HEK293T (cell line): ENCODE measurements around the gene PRCD.

Experiments used
- CTCF ChIA-PET: fragments of 350-600 bp; formaldehyde crosslinking; extraction: SDS; loops from one replicate; lab custom pipeline; 2021; ENCODE audit warnings: antibody characterized with exemption, inconsistent platforms; lab: Yijun Ruan, JAX
- POLR2A ChIA-PET: fragments of 350-600 bp; formaldehyde crosslinking; extraction: SDS; loops from one replicate; lab custom pipeline; 2020; ENCODE audit warnings: antibody characterized with exemption, inconsistent platforms; lab: Yijun Ruan, JAX
- DNase-seq: peaks from one replicate; pipeline ENCODE4 v3.0.0; 2012; ENCODE audit warnings: mixed read lengths; ENCODE audit errors: extremely low spot score
- ARNT ChIP-seq: fragments of 450-650 bp; IDR thresholded peaks from 2 replicates; pipeline ENCODE4 v1.6.1; 2017; ENCODE audit warnings: mild to moderate bottlenecking
- BHLHE40 ChIP-seq: fragments of 450-650 bp; IDR thresholded peaks from 2 replicates; pipeline ENCODE4 v1.6.1; 2016; ENCODE audit warnings: mild to moderate bottlenecking, moderate library complexity, borderline replicate concordance
- CTBP1 ChIP-seq: fragments of 450-650 bp; IDR thresholded peaks from 2 replicates; pipeline ENCODE4 v1.6.1; 2016; ENCODE audit warnings: borderline replicate concordance
- ELF4 ChIP-seq: fragments of 450-650 bp; IDR thresholded peaks from 2 replicates; pipeline ENCODE4 v1.6.1; 2017; ENCODE audit warnings: antibody characterized with exemption
- FOXA1 ChIP-seq: fragments of 450-650 bp; IDR thresholded peaks from 2 replicates; pipeline ENCODE4 v1.6.1; 2016; ENCODE audit warnings: mild to moderate bottlenecking
- FOXK2 ChIP-seq: fragments of 450-650 bp; IDR thresholded peaks from 2 replicates; pipeline ENCODE4 v1.6.1; 2016; ENCODE audit warnings: mild to moderate bottlenecking
- FOXM1 ChIP-seq: fragments of 450-650 bp; IDR thresholded peaks from 2 replicates; pipeline ENCODE4 v1.6.1; 2017; ENCODE audit warnings: mild to moderate bottlenecking, borderline replicate concordance
- HDGF ChIP-seq: fragments of 450-650 bp; IDR thresholded peaks from 2 replicates; pipeline ENCODE4 v1.6.1; 2017; ENCODE audit warnings: antibody characterized with exemption, borderline replicate concordance
- L3MBTL2 ChIP-seq: fragments of 450-650 bp; conservative IDR thresholded peaks from 2 replicates; pipeline ENCODE4 v1.6.1; 2016; ENCODE audit warnings: mild to moderate bottlenecking
- LEF1 ChIP-seq: fragments of 450-650 bp; IDR thresholded peaks from 2 replicates; pipeline ENCODE4 v1.6.1; 2017; ENCODE audit warnings: mild to moderate bottlenecking, borderline replicate concordance
- NFRKB ChIP-seq: fragments of 450-650 bp; IDR thresholded peaks from 2 replicates; pipeline ENCODE4 v1.6.1; 2016; ENCODE audit warnings: mild to moderate bottlenecking, moderate library complexity
- SP1 ChIP-seq: fragments of 450-650 bp; IDR thresholded peaks from 2 replicates; pipeline ENCODE4 v1.6.1; 2017
- SUZ12 ChIP-seq: fragments of 450-650 bp; IDR thresholded peaks from 2 replicates; pipeline ENCODE4 v1.6.1; 2016; ENCODE audit warnings: mild to moderate bottlenecking
- TARDBP ChIP-seq: fragments of 450-650 bp; IDR thresholded peaks from 2 replicates; pipeline ENCODE4 v1.6.1; 2016
- ZNF384 ChIP-seq: fragments of 450-650 bp; IDR thresholded peaks from 2 replicates; pipeline ENCODE4 v1.6.1; 2016
- TF ChIP-seq, protein P1 (sequence below): fragments of 450-650 bp; IDR thresholded peaks from 2 replicates; pipeline ENCODE4 v1.6.1; 2016

PRCD gene

DNA sequence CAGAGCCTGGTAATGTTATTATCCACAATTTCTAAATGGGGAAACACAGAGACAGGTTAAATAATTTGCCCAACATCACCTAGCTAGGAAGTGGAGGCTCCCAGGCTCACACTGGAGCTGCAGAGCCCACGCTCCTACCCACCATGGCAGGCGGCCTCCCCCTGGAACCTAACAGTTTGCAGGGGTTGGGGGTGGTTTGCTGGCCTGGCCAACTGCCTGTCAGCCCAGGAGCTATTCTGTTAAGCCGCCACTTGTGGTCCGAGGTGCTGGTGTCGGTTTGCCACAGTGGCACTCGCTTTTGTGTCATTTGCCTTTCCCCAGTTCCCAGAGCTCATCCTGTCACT is 3.6 kb downstream of the PRCD start:
- TF ChIP-seq FOXK2 = no peak
- TF ChIP-seq FOXM1 = no peak
- TF ChIP-seq SP1 = no peak
- TF ChIP-seq NFRKB = no peak
- TF ChIP-seq FOXA1 = no peak
- TF ChIP-seq ELF4 = no peak
- no peak for TF ChIP-seq LEF1
- no peak for TF ChIP-seq TARDBP
- no peak for TF ChIP-seq BHLHE40
- no peak for TF ChIP-seq ARNT
- TF ChIP-seq CTBP1 = no peak
- no peak for TF ChIP-seq ZNF384
- TF ChIP-seq, protein P1, sequence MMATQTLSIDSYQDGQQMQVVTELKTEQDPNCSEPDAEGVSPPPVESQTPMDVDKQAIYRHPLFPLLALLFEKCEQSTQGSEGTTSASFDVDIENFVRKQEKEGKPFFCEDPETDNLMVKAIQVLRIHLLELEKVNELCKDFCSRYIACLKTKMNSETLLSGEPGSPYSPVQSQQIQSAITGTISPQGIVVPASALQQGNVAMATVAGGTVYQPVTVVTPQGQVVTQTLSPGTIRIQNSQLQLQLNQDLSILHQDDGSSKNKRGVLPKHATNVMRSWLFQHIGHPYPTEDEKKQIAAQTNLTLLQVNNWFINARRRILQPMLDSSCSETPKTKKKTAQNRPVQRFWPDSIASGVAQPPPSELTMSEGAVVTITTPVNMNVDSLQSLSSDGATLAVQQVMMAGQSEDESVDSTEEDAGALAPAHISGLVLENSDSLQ = no peak
- ChIA-PET CTCF (interaction anchor here (0.7 to 1.7 kb wide), 2 partner anchors 20 to 145 kb away, joined by 3 to 8 read pairs; no protein-coding TSS in a partner anchor), POLR2A (interaction anchor here (1.0 to 2.0 kb wide), 4 partner anchors 13 to 22 kb away, joined by 3 to 8 read pairs (median 4); no protein-coding TSS in a partner anchor)
- DNase-seq = no peak

DNA sequence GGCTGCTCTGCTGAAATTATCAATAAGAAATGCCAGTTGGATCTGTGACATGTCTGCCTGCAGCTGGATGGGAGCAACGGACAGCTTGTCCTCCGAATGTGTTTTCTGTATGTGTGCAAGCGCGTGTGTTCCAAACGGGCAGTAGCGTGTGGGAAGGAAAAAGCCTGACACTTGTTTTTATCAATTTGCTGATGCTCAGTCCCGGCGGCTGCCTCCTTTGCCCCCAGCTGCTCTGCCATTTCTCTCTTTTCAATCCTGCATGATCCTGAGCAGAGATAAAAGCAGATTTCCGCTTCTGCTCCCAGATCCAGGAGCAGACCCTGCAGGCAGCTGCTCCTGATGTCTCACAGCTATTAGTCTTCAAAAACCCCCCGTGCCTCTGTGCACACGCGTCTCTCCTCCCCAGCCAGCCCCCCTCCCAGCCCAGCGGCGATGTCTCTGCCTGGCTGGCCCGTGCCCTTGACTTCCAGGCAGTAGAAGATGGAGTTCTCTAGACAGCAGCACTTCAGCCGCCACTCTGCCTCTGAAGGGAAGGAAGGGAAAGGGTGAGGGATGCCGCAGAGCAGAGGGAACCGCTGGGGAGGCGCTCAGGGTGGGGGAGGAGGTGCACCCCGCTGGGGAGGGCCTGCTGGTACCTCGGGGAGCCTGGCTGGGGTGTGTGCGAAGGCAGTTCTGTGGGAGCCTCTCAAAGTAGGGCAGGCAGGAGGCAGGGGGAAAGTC is 4.1 kb downstream of the PRCD start:
- CTCF ChIA-PET = interaction anchor here (0.6 to 1.7 kb wide), 3 partner anchors 21 to 146 kb away, joined by 3 to 8 read pairs (median 3); no protein-coding TSS in a partner anchor
- DNase-seq = no peak
- TF ChIP-seq BHLHE40 = no peak
- POLR2A ChIA-PET = interaction anchor here (1.0 to 2.2 kb wide), 6 partner anchors 13 to 22 kb away, joined by 3 to 12 read pairs (median 6); no protein-coding TSS in a partner anchor

DNA sequence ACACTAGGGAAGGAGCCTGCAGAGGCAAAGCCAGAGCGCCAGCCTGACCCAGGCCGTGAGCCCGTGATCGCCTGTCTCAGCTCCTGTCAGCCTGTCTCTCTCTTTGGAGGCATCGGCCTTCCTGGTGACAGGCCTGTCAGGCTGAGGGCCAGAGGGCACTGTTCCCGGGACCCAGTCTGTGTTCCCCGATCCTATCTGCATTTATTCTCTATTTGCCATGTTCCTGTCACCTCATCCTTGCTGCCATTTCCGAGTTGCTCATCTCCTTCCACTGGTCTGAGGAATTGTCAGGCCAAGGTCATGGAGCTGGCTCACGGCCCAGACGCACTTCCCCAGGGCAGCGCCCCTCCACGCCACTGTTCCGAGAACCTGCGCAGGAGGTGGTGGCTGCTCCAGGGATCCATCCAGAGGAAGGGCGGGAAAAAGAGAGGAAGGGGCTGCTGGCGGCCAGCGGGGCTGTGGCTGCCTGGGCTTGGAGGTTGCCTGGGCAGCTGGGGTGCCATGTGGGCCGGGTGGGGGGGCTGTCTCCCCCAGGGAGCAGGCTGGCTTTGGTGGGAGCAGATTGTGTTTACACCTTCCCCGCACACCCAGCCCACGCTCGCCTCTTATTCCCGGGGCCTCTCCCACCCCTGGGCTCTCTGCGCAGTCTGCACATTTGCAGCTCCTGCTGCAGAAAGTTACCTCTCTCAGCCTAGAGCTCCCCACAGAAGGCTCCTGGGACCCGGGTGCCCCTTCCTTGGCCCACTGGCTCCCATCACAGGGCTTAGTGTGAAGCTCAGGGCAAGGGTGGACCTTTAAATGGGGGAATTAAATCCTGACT is 4.9 kb downstream of the PRCD start:
- TF ChIP-seq CTBP1 (no peak), L3MBTL2 (no peak), ELF4 (no peak), LEF1 (no peak), FOXA1 (no peak), SUZ12 (no peak), TARDBP (no peak), NFRKB (no peak), FOXM1 (no peak), BHLHE40 (no peak), FOXK2 (no peak), ZNF384 (no peak), ARNT (no peak), SP1 (no peak), HDGF (no peak)
- TF ChIP-seq, protein P1 = no peak
- no peak for DNase-seq
- ChIA-PET POLR2A (interaction anchor here (1.3 to 2.2 kb wide), 3 partner anchors 13 to 17 kb away, joined by 3 to 12 read pairs (median 7); no protein-coding TSS in a partner anchor), CTCF (interaction anchor here (0.6 to 2.9 kb wide), 4 partner anchors 21 to 137 kb away, joined by 3 to 37 read pairs (median 6); no protein-coding TSS in a partner anchor)

DNA sequence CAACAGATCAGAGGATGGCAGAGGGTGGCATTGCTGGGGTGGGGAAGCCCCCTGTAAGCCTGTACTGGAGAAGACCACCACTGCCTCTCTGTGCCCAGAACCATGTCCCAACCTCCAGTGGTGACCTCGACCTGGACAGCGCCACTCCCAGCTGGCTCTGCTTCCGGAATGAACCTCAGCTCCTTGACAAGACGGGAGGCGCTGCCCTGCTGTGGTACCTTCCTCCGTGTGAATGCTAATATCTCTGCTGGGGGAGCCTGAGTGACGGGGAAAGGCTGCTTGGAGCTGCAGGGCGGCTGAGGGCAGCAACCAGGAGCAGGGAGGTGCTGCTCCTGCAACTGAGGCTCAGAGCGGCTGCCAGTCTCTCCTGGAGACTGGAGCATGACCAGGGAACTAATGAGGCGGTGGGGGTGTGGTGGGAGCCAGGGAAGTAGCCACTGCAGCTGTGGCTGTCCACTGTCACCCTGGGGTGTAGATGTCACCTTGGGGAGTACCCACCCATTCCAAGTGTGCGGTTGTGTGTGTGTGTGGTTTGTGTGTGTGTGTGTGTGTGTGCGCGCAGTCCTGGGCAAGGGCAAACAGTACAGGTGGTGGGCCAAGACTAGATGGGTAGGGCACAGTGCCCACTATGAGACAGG is 6.2 kb downstream of the PRCD start:
- ChIA-PET POLR2A (interaction anchor here (0.9 to 2.2 kb wide), 7 partner anchors 8 to 125 kb away, joined by 3 to 12 read pairs (median 4); no protein-coding TSS in a partner anchor), CTCF (interaction anchor here (1.0 to 2.9 kb wide), 3 partner anchors 11 to 38 kb away, joined by 3 to 37 read pairs (median 6); no protein-coding TSS in a partner anchor)
- no peak for TF ChIP-seq FOXM1
- TF ChIP-seq SUZ12 = no peak
- no peak for TF ChIP-seq HDGF
- no peak for TF ChIP-seq FOXA1
- TF ChIP-seq ZNF384 = no peak
- TF ChIP-seq CTBP1 = no peak
- TF ChIP-seq NFRKB = no peak
- TF ChIP-seq L3MBTL2 = no peak
- TF ChIP-seq, protein P1 = no peak
- TF ChIP-seq LEF1 = no peak
- no peak for TF ChIP-seq TARDBP
- no peak for DNase-seq

DNA sequence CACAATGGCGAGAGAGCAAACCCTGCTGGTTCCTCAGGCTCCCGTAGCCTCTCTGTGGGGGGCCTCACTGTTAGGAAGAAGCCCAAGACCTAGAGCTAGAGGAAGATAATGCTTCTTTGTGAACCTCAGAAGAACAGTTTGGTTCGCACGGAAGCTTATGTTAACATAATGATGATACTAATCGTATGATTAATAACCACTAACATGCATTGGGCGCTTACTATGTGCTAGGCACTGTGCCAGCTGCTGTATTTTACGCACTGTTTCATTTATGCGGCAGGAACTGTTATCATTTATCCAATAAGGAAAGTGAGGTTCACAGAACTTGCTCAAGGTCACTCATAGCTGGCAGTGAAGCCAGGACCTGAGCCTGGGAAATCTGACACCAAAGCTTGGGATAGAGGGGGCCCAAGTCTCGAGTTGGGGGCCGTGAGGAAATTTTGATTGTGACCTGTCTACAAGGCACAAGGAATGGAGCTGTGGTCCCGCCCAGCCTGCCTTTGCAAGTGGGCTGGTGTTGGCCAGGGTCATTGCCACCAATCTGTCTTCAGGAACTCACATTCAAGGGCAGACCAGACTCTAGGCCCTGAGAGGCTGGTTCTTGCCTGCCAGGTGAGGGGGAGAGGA is 6.8 kb downstream of the PRCD start:
- ChIA-PET CTCF (interaction anchor here (0.6 to 2.9 kb wide), 6 partner anchors 10 to 39 kb away, joined by 3 to 37 read pairs (median 4); no protein-coding TSS in a partner anchor), POLR2A (interaction anchor here (0.8 to 1.4 kb wide), 5 partner anchors 11 to 125 kb away, joined by 3 to 6 read pairs (median 4); no protein-coding TSS in a partner anchor)
- DNase-seq = no peak
- no peak for TF ChIP-seq HDGF
- no peak for TF ChIP-seq L3MBTL2
- TF ChIP-seq CTBP1 = no peak
- TF ChIP-seq TARDBP = no peak
- TF ChIP-seq NFRKB = no peak
- no peak for TF ChIP-seq LEF1
- no peak for TF ChIP-seq SP1
- no peak for TF ChIP-seq ZNF384
- TF ChIP-seq, protein P1 = no peak
- no peak for TF ChIP-seq SUZ12
- TF ChIP-seq BHLHE40 = no peak
- no peak for TF ChIP-seq FOXM1
- TF ChIP-seq ELF4 = no peak
- TF ChIP-seq ARNT = no peak
